Activated T-helper 1 cell treated with anti-CD3 and anti-CD28 coated beads, Interleukin-12 subunit alpha, Interleukin-12 subunit beta, Interleukin-2, Interleukin-4 antibody, amounts not matched to agents 30 ng/mL and 10 ng/mL and 1 ng/mL, durations not matched to agents 14 hours and 24 hours and 36 hours (primary cell): ENCODE data around the gene CX3CL1. TPM values are rescaled to one million over a fixed set of nuclear protein-coding genes. Genes with fewer than 3 reads are reported as not detected.

Experiments used
- DNase-seq: peaks from one replicate; pipeline ENCODE4 v3.0.0; 2021; ENCODE audit warnings: low spot score
- H3K27ac Mint-ChIP-seq: one replicate; pipeline ENCODE4 v1.8.0; 2021; ENCODE audit warnings: mild to moderate bottlenecking, mixed read lengths
- H3K27me3 Mint-ChIP-seq: one replicate; pipeline ENCODE4 v1.8.0; 2022; ENCODE audit warnings: mild to moderate bottlenecking, moderate library complexity, mixed read lengths; ENCODE audit not compliant: insufficient read depth
- H3K36me3 Mint-ChIP-seq: one replicate; pipeline ENCODE4 v1.8.0; 2021; ENCODE audit warnings: low read depth, mixed read lengths
- H3K4me1 Mint-ChIP-seq: one replicate; pipeline ENCODE4 v1.8.0; 2021; ENCODE audit warnings: low read depth, mixed read lengths
- H3K4me3 Mint-ChIP-seq: one replicate; pipeline ENCODE4 v1.8.0; 2021; ENCODE audit warnings: mild to moderate bottlenecking, moderate library complexity, mixed read lengths
- H3K9me3 Mint-ChIP-seq: one replicate; pipeline ENCODE4 v1.8.0; 2021; ENCODE audit warnings: mixed read lengths
- intact Hi-C: fragments of 100-400 bp; cut with micrococcal nuclease; formaldehyde crosslinking; loops from one replicate; pipeline ENCODE4 v1.15.1; 2024
- total RNA-seq: library from RNA; stranded (reverse); gene quantifications from 2 replicates; pipeline ENCODE4 v1.2.3, GENCODE V29; 2022

CX3CL1 gene
- total RNA-seq, 1 donor from 2014 or later = not detected

DNA sequence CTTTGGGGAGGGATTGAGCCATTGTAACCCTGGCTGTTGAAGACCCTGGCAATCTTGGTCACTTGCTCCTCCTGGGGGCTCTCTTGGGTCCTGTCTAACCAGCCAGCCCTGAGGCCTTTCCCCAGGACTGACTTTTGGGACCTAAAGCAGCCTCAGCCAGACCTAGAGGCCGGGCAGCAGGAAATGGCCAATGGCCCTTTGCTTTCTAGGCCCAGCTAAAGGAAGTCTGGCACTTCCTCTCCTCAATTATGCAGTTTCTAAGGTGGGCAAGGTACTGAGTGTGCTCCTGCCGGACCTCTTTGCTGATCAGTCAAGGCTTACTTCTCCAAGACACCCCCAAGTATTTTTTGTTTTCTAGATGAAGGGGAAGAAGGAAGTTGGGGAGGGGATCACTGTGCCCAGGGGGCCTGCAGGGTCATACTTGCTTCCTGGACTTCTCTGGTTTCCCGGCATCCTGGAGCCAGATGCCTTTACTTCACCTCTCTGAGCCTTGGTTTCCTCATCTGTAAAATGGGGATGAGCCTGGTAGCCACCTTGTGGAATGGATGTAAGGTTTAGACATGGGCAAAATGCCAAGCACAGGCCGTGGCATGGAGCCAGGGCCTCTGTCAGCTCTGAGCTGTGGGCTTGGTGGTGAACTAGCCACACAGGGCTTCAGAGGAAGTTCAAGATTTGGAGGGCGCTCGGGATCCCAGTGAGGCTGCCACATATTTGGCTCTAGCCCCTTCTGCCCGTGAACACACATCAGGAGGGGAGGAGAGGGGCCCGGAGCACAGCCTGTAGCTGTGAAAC, 8.6 kb downstream of the CX3CL1 start:
- DNase-seq = no peak
- Mint-ChIP-seq H3K9me3 (no peaks in the 10 kb centered on the region), H3K36me3 (no peaks in the 10 kb centered on the region), H3K27me3 (no peaks in the 10 kb centered on the region), H3K4me3 (no peak overlapping the region), H3K4me1 (peaks cover 17% of the 10 kb centered on the region), H3K27ac (no peak overlapping the region)
- intact Hi-C loops = no loop called here

DNA sequence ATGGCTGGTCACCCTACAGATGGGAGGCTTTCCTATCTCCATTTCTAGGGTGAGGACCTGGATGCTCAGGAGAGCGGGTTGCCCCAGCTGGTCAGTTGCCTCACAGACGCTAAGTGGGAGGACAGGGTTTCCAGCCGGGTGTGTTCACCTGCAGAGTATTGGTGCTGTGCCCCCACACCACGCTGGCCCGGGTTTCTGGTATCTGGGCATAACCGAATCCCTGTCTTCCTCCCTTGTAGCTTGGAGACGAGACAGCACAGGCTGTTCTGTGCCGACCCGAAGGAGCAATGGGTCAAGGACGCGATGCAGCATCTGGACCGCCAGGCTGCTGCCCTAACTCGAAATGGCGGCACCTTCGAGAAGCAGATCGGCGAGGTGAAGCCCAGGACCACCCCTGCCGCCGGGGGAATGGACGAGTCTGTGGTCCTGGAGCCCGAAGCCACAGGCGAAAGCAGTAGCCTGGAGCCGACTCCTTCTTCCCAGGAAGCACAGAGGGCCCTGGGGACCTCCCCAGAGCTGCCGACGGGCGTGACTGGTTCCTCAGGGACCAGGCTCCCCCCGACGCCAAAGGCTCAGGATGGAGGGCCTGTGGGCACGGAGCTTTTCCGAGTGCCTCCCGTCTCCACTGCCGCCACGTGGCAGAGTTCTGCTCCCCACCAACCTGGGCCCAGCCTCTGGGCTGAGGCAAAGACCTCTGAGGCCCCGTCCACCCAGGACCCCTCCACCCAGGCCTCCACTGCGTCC, 9.7 kb downstream of the CX3CL1 start:
- peaks cover 12% of the 10 kb centered on the region for H3K4me1 Mint-ChIP-seq
- peaks cover under 1% of the 10 kb centered on the region for H3K27me3 Mint-ChIP-seq
- H3K36me3 Mint-ChIP-seq = no peaks in the 10 kb centered on the region
- no peaks in the 10 kb centered on the region for H3K9me3 Mint-ChIP-seq
- no peak for DNase-seq
- no peak overlapping the region for H3K27ac Mint-ChIP-seq
- intact Hi-C loops = no loop called here
- H3K4me3 Mint-ChIP-seq = no peak overlapping the region

DNA sequence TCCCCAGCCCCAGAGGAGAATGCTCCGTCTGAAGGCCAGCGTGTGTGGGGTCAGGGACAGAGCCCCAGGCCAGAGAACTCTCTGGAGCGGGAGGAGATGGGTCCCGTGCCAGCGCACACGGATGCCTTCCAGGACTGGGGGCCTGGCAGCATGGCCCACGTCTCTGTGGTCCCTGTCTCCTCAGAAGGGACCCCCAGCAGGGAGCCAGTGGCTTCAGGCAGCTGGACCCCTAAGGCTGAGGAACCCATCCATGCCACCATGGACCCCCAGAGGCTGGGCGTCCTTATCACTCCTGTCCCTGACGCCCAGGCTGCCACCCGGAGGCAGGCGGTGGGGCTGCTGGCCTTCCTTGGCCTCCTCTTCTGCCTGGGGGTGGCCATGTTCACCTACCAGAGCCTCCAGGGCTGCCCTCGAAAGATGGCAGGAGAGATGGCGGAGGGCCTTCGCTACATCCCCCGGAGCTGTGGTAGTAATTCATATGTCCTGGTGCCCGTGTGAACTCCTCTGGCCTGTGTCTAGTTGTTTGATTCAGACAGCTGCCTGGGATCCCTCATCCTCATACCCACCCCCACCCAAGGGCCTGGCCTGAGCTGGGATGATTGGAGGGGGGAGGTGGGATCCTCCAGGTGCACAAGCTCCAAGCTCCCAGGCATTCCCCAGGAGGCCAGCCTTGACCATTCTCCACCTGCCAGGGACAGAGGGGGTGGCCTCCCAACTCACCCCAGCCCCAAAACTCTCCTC, 10.4 kb downstream of the CX3CL1 start:
- DNase-seq = no peak
- Mint-ChIP-seq H3K4me3 (no peak overlapping the region), H3K27me3 (peaks cover 3% of the 10 kb centered on the region), H3K27ac (no peak overlapping the region), H3K4me1 (peaks cover 5% of the 10 kb centered on the region), H3K36me3 (no peaks in the 10 kb centered on the region), H3K9me3 (no peaks in the 10 kb centered on the region)
- intact Hi-C loops = no loop called here

DNA sequence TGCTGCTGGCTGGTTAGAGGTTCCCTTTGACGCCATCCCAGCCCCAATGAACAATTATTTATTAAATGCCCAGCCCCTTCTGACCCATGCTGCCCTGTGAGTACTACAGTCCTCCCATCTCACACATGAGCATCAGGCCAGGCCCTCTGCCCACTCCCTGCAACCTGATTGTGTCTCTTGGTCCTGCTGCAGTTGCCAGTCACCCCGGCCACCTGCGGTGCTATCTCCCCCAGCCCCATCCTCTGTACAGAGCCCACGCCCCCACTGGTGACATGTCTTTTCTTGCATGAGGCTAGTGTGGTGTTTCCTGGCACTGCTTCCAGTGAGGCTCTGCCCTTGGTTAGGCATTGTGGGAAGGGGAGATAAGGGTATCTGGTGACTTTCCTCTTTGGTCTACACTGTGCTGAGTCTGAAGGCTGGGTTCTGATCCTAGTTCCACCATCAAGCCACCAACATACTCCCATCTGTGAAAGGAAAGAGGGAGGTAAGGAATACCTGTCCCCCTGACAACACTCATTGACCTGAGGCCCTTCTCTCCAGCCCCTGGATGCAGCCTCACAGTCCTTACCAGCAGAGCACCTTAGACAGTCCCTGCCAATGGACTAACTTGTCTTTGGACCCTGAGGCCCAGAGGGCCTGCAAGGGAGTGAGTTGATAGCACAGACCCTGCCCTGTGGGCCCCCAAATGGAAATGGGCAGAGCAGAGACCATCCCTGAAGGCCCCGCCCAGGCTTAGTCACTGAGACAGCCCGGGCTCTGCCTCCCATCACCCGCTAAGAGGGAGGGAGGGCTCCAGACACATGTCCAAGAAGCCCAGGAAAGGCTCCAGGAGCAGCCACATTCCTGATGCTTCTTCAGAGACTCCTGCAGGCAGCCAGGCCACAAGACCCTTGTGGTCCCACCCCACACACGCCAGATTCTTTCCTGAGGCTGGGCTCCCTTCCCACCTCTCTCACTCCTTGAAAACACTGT, 11.3 kb downstream of the CX3CL1 start:
- intact Hi-C loops = no loop called here
- Mint-ChIP-seq H3K27me3 (peaks cover 5% of the 10 kb centered on the region), H3K36me3 (no peaks in the 10 kb centered on the region), H3K4me1 (no peaks in the 10 kb centered on the region), H3K4me3 (no peak overlapping the region), H3K9me3 (no peaks in the 10 kb centered on the region), H3K27ac (no peak overlapping the region)
- no peak for DNase-seq

DNA sequence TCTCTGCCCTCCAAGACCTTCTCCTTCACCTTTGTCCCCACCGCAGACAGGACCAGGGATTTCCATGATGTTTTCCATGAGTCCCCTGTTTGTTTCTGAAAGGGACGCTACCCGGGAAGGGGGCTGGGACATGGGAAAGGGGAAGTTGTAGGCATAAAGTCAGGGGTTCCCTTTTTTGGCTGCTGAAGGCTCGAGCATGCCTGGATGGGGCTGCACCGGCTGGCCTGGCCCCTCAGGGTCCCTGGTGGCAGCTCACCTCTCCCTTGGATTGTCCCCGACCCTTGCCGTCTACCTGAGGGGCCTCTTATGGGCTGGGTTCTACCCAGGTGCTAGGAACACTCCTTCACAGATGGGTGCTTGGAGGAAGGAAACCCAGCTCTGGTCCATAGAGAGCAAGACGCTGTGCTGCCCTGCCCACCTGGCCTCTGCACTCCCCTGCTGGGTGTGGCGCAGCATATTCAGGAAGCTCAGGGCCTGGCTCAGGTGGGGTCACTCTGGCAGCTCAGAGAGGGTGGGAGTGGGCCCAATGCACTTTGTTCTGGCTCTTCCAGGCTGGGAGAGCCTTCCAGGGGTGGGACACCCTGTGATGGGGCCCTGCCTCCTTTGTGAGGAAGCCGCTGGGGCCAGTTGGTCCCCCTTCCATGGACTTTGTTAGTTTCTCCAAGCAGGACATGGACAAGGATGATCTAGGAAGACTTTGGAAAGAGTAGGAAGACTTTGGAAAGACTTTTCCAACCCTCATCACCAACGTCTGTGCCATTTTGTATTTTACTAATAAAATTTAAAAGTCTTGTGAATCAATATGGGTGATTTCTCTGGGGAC, 12.2 kb downstream of the CX3CL1 start:
- Mint-ChIP-seq H3K4me3 (no peak overlapping the region), H3K4me1 (no peaks in the 10 kb centered on the region), H3K27ac (no peak overlapping the region), H3K36me3 (no peaks in the 10 kb centered on the region), H3K27me3 (peaks cover 7% of the 10 kb centered on the region), H3K9me3 (no peaks in the 10 kb centered on the region)
- intact Hi-C loops = no loop called here
- DNase-seq = no peak

DNA sequence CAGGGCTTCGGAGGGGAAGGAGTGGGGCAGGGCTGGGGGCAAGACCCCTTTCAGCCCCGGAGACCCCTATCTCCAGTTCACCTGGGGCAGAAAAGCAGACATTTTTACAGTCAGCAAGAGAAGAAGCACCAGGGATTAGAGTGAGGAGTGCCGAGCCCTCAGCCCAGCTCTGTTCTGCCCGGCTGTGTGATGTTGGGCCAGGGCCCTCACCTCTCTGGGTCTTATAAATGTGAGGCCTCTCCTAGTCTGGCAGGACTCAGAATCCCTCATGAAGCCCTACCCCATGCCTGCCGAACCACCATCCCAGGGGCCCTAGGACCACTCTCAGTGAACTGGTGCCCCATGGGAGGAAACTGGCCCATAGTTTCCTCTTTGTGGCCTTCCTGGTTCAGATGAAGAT, 12.8 kb downstream of the CX3CL1 start:
- intact Hi-C loops = no loop called here
- DNase-seq = no peak
- Mint-ChIP-seq H3K27ac (no peak overlapping the region), H3K27me3 (peaks cover 8% of the 10 kb centered on the region), H3K36me3 (no peaks in the 10 kb centered on the region), H3K9me3 (no peaks in the 10 kb centered on the region), H3K4me1 (no peaks in the 10 kb centered on the region), H3K4me3 (no peak overlapping the region)

DNA sequence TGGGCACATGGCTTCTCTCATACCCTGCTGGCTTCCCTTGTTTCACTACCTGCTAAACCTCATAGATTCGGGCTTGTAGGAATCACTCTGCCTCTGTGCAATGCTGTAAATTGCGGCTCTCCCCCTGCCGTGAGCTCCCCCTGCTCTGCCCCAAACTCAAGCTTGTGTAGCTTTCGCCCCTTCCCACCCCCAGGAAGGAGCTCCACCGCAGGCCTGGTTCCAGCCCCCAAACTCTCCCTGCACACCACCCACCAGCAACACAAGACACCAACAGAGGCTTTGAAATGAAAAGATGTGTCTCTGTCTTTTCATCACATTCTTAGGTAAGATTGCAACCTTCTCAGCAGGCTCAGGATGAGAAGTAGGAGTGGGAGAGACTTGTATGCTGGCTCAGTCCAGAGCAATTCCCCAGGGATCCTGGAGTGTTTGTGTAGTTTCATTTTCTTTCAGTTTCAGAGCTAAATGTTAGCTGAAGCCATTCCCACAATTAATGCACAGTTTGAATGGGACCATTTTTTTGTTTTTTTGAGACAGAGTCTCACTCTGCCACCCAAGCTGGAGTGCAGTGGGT, 14.2 kb downstream of the CX3CL1 start:
- intact Hi-C loops = no loop called here
- Mint-ChIP-seq H3K27me3 (peaks cover 8% of the 10 kb centered on the region), H3K4me3 (no peak overlapping the region), H3K36me3 (no peaks in the 10 kb centered on the region), H3K4me1 (no peaks in the 10 kb centered on the region), H3K27ac (no peak overlapping the region), H3K9me3 (no peaks in the 10 kb centered on the region)
- DNase-seq = no peak

DNA sequence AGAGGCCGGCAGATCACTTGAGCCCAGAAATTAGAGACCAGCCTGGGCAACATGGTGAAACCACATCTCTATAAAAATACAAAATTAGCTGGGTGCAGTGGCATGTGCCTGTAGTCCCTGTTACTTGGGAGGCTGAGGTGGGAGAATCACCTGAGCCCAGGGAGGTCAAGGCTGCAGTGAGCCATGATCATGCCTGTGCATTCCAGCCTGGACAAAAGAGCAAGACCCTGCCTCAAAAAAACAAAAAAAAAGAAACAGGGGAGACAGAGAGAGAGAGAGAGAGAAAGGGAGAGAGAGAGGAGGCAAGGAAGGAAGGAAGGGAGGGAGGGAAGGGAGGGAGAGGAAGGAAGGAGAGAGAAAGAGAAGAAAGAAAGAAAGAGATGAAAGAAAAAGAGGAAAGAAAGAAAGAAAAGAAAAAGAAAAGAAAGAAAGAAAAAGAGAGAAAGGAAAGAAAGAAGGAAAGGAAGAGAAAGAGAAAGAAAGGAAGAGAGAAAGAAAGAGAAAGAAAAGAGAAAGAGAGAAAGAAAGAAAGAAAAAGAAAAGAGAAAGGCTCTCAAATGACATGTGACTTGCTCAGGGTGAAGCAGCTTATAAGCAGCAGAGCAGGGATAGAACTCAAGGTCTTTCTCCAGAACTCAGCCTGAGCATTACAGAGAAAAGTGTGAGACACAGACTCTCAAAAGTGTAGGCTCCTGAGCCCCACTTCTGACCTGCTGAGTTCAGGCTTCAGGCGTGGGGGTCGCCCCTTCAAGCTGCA, 15.5 kb downstream of the CX3CL1 start:
- no peak for DNase-seq
- Mint-ChIP-seq H3K27ac (no peak overlapping the region), H3K9me3 (no peaks in the 10 kb centered on the region), H3K4me1 (no peaks in the 10 kb centered on the region), H3K27me3 (peaks cover 8% of the 10 kb centered on the region), H3K4me3 (no peak overlapping the region), H3K36me3 (no peaks in the 10 kb centered on the region)
- intact Hi-C loops = no loop called here

DNA sequence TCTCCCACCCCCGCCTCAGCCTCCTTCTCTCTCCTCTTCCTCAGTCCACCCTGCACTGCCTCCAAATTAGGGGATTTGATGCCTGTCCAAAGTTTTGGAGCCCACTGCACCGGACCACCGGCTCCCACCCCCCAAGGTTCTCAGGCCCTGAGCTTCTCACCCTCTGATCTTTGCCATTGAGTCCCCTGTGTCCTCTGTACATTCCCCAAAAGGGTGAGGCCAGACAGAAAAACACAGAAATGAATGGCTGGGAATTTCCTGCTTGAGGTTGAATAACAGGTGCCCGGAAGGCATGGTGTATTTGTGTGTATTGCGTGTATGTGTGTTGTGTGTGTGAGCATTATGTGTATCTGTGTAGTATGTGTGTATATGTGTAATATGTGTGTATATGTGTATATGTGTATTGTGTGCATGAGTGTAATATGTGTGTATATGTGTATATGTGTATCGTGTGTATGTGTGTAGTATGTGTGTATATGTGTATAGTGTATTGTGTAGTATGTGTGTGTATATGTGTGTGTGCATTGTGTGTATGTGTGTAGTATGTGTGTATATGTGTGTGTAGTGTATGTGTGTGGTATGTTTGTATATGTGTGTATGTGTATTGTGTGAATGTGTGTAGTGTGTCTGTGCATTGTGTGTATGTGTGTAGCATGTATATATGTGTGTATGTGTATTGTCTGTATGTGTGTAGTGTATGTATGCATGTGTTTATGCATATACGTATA, 16.2 kb downstream of the CX3CL1 start:
- Mint-ChIP-seq H3K27ac (peak overlapping the region; percentile 11), H3K9me3 (no peaks in the 10 kb centered on the region), H3K36me3 (no peaks in the 10 kb centered on the region), H3K4me1 (no peaks in the 10 kb centered on the region), H3K27me3 (peaks cover 9% of the 10 kb centered on the region), H3K4me3 (no peak overlapping the region)
- no peak for DNase-seq
- intact Hi-C loops = no loop called here

DNA sequence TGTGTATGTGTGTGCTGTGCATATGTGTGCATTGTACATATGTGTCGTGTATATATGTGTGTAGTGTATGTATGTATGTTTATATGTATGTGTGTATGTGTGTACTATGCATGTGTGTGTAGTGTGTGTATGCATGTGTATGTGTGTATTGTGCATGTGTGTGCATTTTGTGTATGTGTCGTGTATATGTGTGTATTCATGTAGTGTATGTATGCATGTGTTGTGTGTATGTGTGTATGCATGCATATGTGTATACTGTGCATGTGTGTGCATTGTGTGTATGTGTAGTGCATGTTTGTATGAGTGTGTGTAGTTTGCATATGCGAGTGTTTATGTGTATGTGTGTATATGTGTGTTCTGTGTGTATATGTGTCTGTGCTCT, 16.8 kb downstream of the CX3CL1 start:
- Mint-ChIP-seq H3K27ac (no peak overlapping the region), H3K27me3 (peaks cover 12% of the 10 kb centered on the region), H3K4me1 (no peaks in the 10 kb centered on the region), H3K9me3 (no peaks in the 10 kb centered on the region), H3K36me3 (no peaks in the 10 kb centered on the region), H3K4me3 (no peak overlapping the region)
- intact Hi-C loops = no loop called here
- DNase-seq = no peak
